Heart right ventricle (tissue), 16 donors: Measurements from ENCODE around the gene PAPPA. TPM values are rescaled to one million over a fixed set of nuclear protein-coding genes. Genes with fewer than 3 reads are reported as not detected.

Experiments
- ATAC-seq, 8 donors: fragments of 200-7000 bp; cut with Tn5 transposase; one replicate each; pipeline ENCODE4 v1.9.1; 2020; ENCODE audit warnings: mild to moderate bottlenecking in 8 of 8, moderate library complexity in 8 of 8, moderate number of reproducible peaks in 1 of 8
- DNase-seq, 2 donors: peaks; one replicate each; pipeline ENCODE4 v3.0.0-alpha.2; 2020
- H3K27ac ChIP-seq, 10 donors: fragments of 200-600 bp; sonication (generic) in 2 of 10; one replicate each; pipeline versions ENCODE4 v1.5.0 to v1.8.0; 2020 to 2022; ENCODE audit warnings: mild to moderate bottlenecking in 3 of 10
- H3K27me3 ChIP-seq, 7 donors: fragments of 200-600 bp; one replicate each; pipeline ENCODE4 v1.8.0; 2021 to 2022; ENCODE audit warnings: mild to moderate bottlenecking in 2 of 7
- H3K36me3 ChIP-seq, 9 donors: fragments of 200-600 bp; sonication (generic) in 1 of 9; one replicate each; pipeline versions ENCODE4 v1.5.0 to v1.8.0; 2020 to 2022; ENCODE audit warnings: mild to moderate bottlenecking in 2 of 9
- H3K4me1 ChIP-seq, 9 donors: fragments of 200-600 bp; sonication (generic) in 1 of 9; one replicate each; pipeline versions ENCODE4 v1.5.0 to v1.8.0; 2020 to 2022; ENCODE audit warnings: mild to moderate bottlenecking in 4 of 9
- H3K4me3 ChIP-seq, 10 donors: fragments of 200-600 bp; sonication (generic) in 2 of 10; one replicate each; pipeline versions ENCODE4 v1.5.0 to v1.8.0; 2020 to 2022; ENCODE audit warnings: mild to moderate bottlenecking in 7 of 10, moderate library complexity in 2 of 10
- H3K9me3 ChIP-seq, 11 donors: fragments of 200-600 bp in 10 of 11; sonication (generic) in 2 of 11; one replicate each; pipeline versions ENCODE4 v1.5.0 to v1.8.0; 2013 to 2022; ENCODE audit warnings: mild to moderate bottlenecking in 2 of 11, control low read depth in 1 of 11, moderate library complexity in 1 of 11
- WGBS, 2 donors: extraction: QIAGEN DNeasy Blood & Tissue Kit; methylation state at CpG; one replicate each; pipeline ENCODE4 v1.1.7; 2013; ENCODE audit warnings: inconsistent platforms in 1 of 2; 5-methylcytosine and 5-hydroxymethylcytosine counted together
- intact Hi-C, 10 donors: fragments of 100-400 bp; cut with DNase I; formaldehyde crosslinking; loops; one replicate each; pipeline versions ENCODE4 v1.11.1 to v1.14.2; 2022
- polyA plus RNA-seq, 2 donors: library from polyadenylated mRNA; stranded (reverse); fragments of 200-250 nt; gene quantifications; one replicate each; pipeline ENCODE4 v1.2.3, GENCODE V29; 2013
- total RNA-seq, 10 donors: library from RNA; stranded (reverse); fragmentation: NEBNext Ultra II Directional in 3 of 10; extraction: Animal tissue kit (Norgen Biotek cat#: 25700) in 3 of 10; gene quantifications; one replicate each; pipeline versions ENCODE4 v1.2.1 to v1.2.4, GENCODE V29; 2021 to 2023
- TF ChIP-seq, protein P1 (sequence below), 9 donors: fragments of 200-600 bp; sonication (generic) in 2 of 9; IDR thresholded peaks; one replicate each; pipeline versions ENCODE4 v1.5.0 to v1.8.0; 2021 to 2022; ENCODE audit warnings: antibody characterized with exemption in 9 of 9, mild to moderate bottlenecking in 5 of 9, moderate library complexity in 1 of 9
- donor health status: Arrhythmogenic right ventricular cardiomyopathy.
- donor health status: ischemic (EF 13 %, LVEDD 7.1; RV severe dilation, severe dysfunction).
- donor health status: healthy with polysubstance abuse.
- donor health status: DM: no; HTN: yes; CAD: no.
- donor health status: DM: no; HTN: no; CAD: no.
- donor health status: ischemic (EF 25% LVEDD 6.9; RV normal size, moderate dysfunction).
- donor health status: ischemic (EF 25% LVEDD 5.7; RV mildly dilated, moderate dysfunction).
- donor health status: healthy.
- donor health status: DM: yes; HTN: yes; CAD: no.
- donor health status: Ischemic cardiomyopathy.
- donor health status: ischemic (EF 35%, LVEDD 5.7; RV mildly dilated, moderate dysfunction).
- donor health status: nonischemic (EF 11% LVEDD 7.7; RV severe dilation, severe dysfunction).
- donor health status: DM: yes; HTN: yes; CAD: no.
- donor health status: PGD.
- donor health status: ischemic (EF 29% LVEDD 5.4; RV normal size, mild dysfunction).
- donor health status: nonischemic (EF 23%, LVEDD 6.1; RV moderate dilation, normal function).

PAPPA gene
- total and polyA plus RNA-seq, 12 donors = 0.15 to 3.4 (median 1.2) TPM

DNA sequence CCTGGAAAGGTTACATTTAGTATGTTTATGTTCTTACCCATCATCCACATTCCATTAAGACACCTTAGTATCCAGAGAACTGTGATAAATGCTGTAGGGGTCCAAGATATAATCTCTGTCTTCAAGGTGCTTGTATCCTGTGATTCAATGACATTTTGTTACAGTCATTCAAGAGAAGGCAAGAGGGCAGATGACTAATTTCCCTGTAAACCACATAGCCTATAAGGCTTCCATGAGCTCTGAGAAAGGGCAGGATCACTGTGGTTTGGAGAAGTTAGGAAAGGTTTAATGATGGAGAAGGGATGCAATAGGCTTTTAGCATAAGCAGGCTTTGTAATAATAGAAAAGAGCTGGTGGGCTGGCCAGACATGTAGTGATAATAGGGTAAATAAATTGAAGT lies 40.0 kb downstream of the PAPPA start:
- intact Hi-C loops = no loop called here
- Histone ChIP-seq H3K27ac (no peak overlapping the region), H3K27me3 (no peaks in the 10 kb centered on the region), H3K4me1 (no peaks in the 10 kb centered on the region), H3K4me3 (no peak overlapping the region), H3K36me3 (no peaks in the 10 kb centered on the region), H3K9me3 (no peaks in the 10 kb centered on the region)
- ATAC-seq (no peak), DNase-seq (no peak)
- TF ChIP-seq, protein P1, sequence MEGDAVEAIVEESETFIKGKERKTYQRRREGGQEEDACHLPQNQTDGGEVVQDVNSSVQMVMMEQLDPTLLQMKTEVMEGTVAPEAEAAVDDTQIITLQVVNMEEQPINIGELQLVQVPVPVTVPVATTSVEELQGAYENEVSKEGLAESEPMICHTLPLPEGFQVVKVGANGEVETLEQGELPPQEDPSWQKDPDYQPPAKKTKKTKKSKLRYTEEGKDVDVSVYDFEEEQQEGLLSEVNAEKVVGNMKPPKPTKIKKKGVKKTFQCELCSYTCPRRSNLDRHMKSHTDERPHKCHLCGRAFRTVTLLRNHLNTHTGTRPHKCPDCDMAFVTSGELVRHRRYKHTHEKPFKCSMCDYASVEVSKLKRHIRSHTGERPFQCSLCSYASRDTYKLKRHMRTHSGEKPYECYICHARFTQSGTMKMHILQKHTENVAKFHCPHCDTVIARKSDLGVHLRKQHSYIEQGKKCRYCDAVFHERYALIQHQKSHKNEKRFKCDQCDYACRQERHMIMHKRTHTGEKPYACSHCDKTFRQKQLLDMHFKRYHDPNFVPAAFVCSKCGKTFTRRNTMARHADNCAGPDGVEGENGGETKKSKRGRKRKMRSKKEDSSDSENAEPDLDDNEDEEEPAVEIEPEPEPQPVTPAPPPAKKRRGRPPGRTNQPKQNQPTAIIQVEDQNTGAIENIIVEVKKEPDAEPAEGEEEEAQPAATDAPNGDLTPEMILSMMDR (IDR thresholded peaks at IDR 0.05) = no peak

DNA sequence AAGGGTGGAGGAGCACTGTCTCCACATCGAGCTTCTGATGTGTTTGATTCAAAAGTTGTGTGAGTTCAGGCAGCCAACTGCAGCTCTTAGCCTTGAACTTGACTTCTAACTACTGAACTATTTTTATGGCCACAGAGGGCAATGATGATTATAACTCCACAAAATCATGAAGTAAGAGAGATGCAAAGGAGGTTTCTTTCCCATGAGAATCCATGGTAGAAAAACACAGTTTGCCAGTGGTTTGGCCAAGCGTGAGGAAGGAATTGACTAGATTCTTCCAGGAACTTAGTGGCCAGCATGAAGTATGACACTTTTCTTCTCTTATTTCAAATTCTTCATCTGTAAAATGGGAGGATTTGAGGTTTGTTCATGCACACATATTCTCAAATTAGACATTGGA lies 43.2 kb downstream of the PAPPA start:
- intact Hi-C loops = no loop called here
- no peaks in the 10 kb centered on the region for H3K27me3 ChIP-seq
- ATAC-seq (no peak), DNase-seq (no peak)
- no peak overlapping the region for H3K4me3 ChIP-seq
- TF ChIP-seq, protein P1 (IDR thresholded peaks at IDR 0.05) = no peak
- H3K9me3 ChIP-seq = no peaks in the 10 kb centered on the region
- H3K4me1 ChIP-seq = peaks cover 0 to 2% (median 0%) of the 10 kb centered on the region in 9 donors
- H3K36me3 ChIP-seq = no peaks in the 10 kb centered on the region
- H3K27ac ChIP-seq = no peak overlapping the region
- WGBS, 2 donors = 79 to 80% methylated on average over 2 of the region's 2 CpGs

DNA sequence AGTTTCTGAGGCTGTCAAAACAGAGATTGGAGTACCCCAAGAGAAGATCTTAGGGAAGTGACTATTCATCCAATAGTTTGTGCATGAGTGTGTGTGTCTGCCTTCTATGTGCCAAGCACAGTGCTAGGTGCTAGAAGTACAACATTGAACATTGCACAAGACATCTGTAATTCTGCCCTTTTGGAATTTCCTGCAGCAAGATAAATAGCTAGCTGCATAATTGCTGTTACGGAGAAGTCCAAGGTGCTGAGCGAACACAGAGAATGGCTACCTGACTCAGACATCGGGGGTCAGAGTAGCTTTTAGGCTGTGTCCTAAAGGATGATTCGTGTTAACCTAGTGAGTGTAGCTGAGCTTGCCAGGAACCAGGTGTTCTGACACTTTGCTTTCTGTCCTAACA lies 44.8 kb downstream of the PAPPA start:
- intact Hi-C loops = no loop called here
- Histone ChIP-seq H3K9me3 (no peaks in the 10 kb centered on the region), H3K4me3 (no peak overlapping the region), H3K27me3 (no peaks in the 10 kb centered on the region), H3K27ac (no peak overlapping the region), H3K4me1 (peaks cover 0 to 11% (median 0%) of the 10 kb centered on the region in 9 donors), H3K36me3 (no peaks in the 10 kb centered on the region)
- DNase-seq = no peak
- WGBS, 2 donors = 76 to 80% methylated on average over 4 of the region's 4 CpGs
- TF ChIP-seq, protein P1 (IDR thresholded peaks at IDR 0.05) = no peak
- no peak for ATAC-seq

DNA sequence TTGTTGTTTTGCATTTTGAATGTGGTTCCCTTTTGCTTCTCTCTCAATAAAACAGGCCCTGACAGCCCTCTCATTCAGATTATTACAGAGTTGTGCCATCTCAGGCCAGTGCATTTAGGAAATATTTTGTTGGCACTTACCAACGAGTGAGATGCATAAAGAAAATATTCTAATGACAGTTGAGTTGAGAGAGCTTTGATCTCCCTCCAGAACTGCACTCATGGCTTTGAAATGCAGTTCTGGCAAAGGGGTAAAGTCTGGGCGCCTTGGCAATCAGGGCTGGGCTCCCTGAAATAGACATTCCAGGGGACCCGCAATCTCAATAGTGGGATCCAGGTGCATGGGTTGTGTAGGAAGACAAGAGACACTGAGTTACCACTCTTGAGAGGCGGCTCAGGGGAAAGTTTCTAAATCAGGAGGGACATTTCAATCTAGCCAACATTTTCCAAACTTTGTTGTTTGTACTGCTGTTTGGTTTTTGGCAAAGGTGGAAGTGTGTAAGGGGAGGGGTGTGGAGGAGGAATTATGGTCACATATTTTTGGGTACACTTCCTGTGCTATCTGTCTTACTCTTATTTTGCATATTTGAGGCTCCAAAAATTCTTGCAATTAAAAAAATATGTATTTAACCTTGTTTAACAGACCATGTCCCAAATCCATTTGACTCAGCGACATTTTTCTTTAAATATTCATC lies 48.8 kb downstream of the PAPPA start:
- Histone ChIP-seq H3K27ac (no peak overlapping the region), H3K4me1 (peaks cover 0 to 11% (median 0%) of the 10 kb centered on the region in 9 donors), H3K4me3 (no peak overlapping the region), H3K9me3 (no peaks in the 10 kb centered on the region), H3K27me3 (no peaks in the 10 kb centered on the region), H3K36me3 (no peaks in the 10 kb centered on the region)
- WGBS, 2 donors = 51 to 66% methylated on average over 5 of the region's 5 CpGs
- intact Hi-C loops = no loop called here
- peak in 2 of 8 donors; percentile 8 to 33 for ATAC-seq
- no peak for DNase-seq
- TF ChIP-seq, protein P1 (IDR thresholded peaks at IDR 0.05) = no peak
